ENCODE results near the gene HOXD1. TPM values are rescaled to one million over a fixed set of nuclear protein-coding genes. Genes with fewer than 3 reads are reported as not detected.

Gene HOXD1
- total and polyA plus RNA-seq, 2 donors (not counting 1 experiment from before 2014, with no cell fraction given) = not detected

GRCh38 chr2:176147210-176147799 lies 41.2 kb upstream of the HOXD1 start:
- Histone ChIP-seq H3K9ac (ENCODE audit: insufficient read depth, low read length) (no peak overlapping the region), H3K9me3 (ENCODE audit: control insufficient read depth, insufficient read depth, low read depth, low read length) (no peaks in the 10 kb centered on the region), H4K20me1 (ENCODE audit: control insufficient read depth, extremely low read depth, insufficient read depth, low read length) (no peaks in the 10 kb centered on the region), H3K27ac (ENCODE audit: insufficient read depth, low read length) (no peak overlapping the region), H3K4me1 (ENCODE audit: control insufficient read depth, extremely low read depth, insufficient read depth, low read length) (no peaks in the 10 kb centered on the region), H3K79me2 (ENCODE audit: control insufficient read depth, insufficient read depth, low read length) (no peaks in the 10 kb centered on the region), H2AFZ (ENCODE audit: low read length) (no peak overlapping the region), H3K27me3 (ENCODE audit: control insufficient read depth, insufficient read depth, low read length) (peaks cover 62% of the 10 kb centered on the region), H3K4me2 (ENCODE audit: extremely low read depth, insufficient read depth, low read length) (no peak overlapping the region), H3K4me3 (replicated peaks in 1 of 4; ENCODE audit: control extremely low read depth in 1 of 4, insufficient read depth in 1 of 4, low read depth in 3 of 4, low read length in 4 of 4) (no peak overlapping the region), H3K36me3 (ENCODE audit: control insufficient read depth, insufficient read depth, low read length) (no peaks in the 10 kb centered on the region)
- DNase-seq (ENCODE audit: low read depth in 2 of 2) = no peak
- TF ChIP-seq CTCF (conservative IDR thresholded peaks at IDR 0.05 in 1 of 2, IDR thresholded peaks at IDR 0.05 in 1 of 2; ENCODE audit: low read depth in 1 of 2, low read length in 2 of 2) (no peak), EZH2 (IDR thresholded peaks at IDR 0.05; ENCODE audit: low read length, missing control alignments) (peak; percentile 61)

- no peaks in the 10 kb centered on the region for H3K4me1 ChIP-seq (ENCODE audit: control insufficient read depth, extremely low read depth, insufficient read depth, low read length)
- no peak overlapping the region for H2AFZ ChIP-seq (ENCODE audit: low read length)
- H3K4me2 ChIP-seq (ENCODE audit: extremely low read depth, insufficient read depth, low read length) = no peak overlapping the region
- TF ChIP-seq EZH2 (IDR thresholded peaks at IDR 0.05; ENCODE audit: low read length, missing control alignments) (peak; percentile 73), CTCF (conservative IDR thresholded peaks at IDR 0.05 in 1 of 2, IDR thresholded peaks at IDR 0.05 in 1 of 2; ENCODE audit: low read depth in 1 of 2, low read length in 2 of 2) (no peak)
- no peak for DNase-seq (ENCODE audit: low read depth in 2 of 2)
- no peaks in the 10 kb centered on the region for H3K9me3 ChIP-seq (ENCODE audit: control insufficient read depth, insufficient read depth, low read depth, low read length)
- no peaks in the 10 kb centered on the region for H3K36me3 ChIP-seq (ENCODE audit: control insufficient read depth, insufficient read depth, low read length)
- no peak overlapping the region for H3K4me3 ChIP-seq (replicated peaks in 1 of 4; ENCODE audit: control extremely low read depth in 1 of 4, insufficient read depth in 1 of 4, low read depth in 3 of 4, low read length in 4 of 4)
- no peak overlapping the region for H3K27ac ChIP-seq (ENCODE audit: insufficient read depth, low read length)
- H3K9ac ChIP-seq (ENCODE audit: insufficient read depth, low read length) = no peak overlapping the region
- no peaks in the 10 kb centered on the region for H4K20me1 ChIP-seq (ENCODE audit: control insufficient read depth, extremely low read depth, insufficient read depth, low read length)
- H3K79me2 ChIP-seq (ENCODE audit: control insufficient read depth, insufficient read depth, low read length) = no peaks in the 10 kb centered on the region
- peaks cover 68% of the 10 kb centered on the region for H3K27me3 ChIP-seq (ENCODE audit: control insufficient read depth, insufficient read depth, low read length)
Observed at GRCh38 chr2:176147800-176148496, 40.5 kb upstream of the HOXD1 start.

GRCh38 chr2:176148751-176149421 lies 39.6 kb upstream of the HOXD1 start:
- no peak for DNase-seq (ENCODE audit: low read depth in 2 of 2)
- H3K36me3 ChIP-seq (ENCODE audit: control insufficient read depth, insufficient read depth, low read length) = no peaks in the 10 kb centered on the region
- H3K4me2 ChIP-seq (ENCODE audit: extremely low read depth, insufficient read depth, low read length) = no peak overlapping the region
- no peaks in the 10 kb centered on the region for H3K9me3 ChIP-seq (ENCODE audit: control insufficient read depth, insufficient read depth, low read depth, low read length)
- H3K4me1 ChIP-seq (ENCODE audit: control insufficient read depth, extremely low read depth, insufficient read depth, low read length) = no peaks in the 10 kb centered on the region
- no peak overlapping the region for H3K27ac ChIP-seq (ENCODE audit: insufficient read depth, low read length)
- TF ChIP-seq CTCF (conservative IDR thresholded peaks at IDR 0.05 in 1 of 2, IDR thresholded peaks at IDR 0.05 in 1 of 2; ENCODE audit: low read depth in 1 of 2, low read length in 2 of 2) (no peak), EZH2 (IDR thresholded peaks at IDR 0.05; ENCODE audit: low read length, missing control alignments) (no peak)
- H3K27me3 ChIP-seq (ENCODE audit: control insufficient read depth, insufficient read depth, low read length) = peaks cover 74% of the 10 kb centered on the region
- no peak overlapping the region for H3K9ac ChIP-seq (ENCODE audit: insufficient read depth, low read length)
- H3K4me3 ChIP-seq (replicated peaks in 1 of 4; ENCODE audit: control extremely low read depth in 1 of 4, insufficient read depth in 1 of 4, low read depth in 3 of 4, low read length in 4 of 4) = no peak overlapping the region
- no peaks in the 10 kb centered on the region for H4K20me1 ChIP-seq (ENCODE audit: control insufficient read depth, extremely low read depth, insufficient read depth, low read length)
- no peak overlapping the region for H2AFZ ChIP-seq (ENCODE audit: low read length)
- no peaks in the 10 kb centered on the region for H3K79me2 ChIP-seq (ENCODE audit: control insufficient read depth, insufficient read depth, low read length)

Measured in fibroblast of lung (primary cell).